ENCODE measurements around the gene AP5B1.

Gene AP5B1

GRCh38 chr11:65782816-65783228 is 2.0 kb upstream of the AP5B1 start:
- intact Hi-C loops (cut with micrococcal nuclease) = loop anchor here (5.0 kb wide), 1 partner anchor 71 kb away; the partner anchor contains the start of gene KAT5
- H3K4me3 Mint-ChIP-seq = no peak overlapping the region
- peaks cover 39% of the 10 kb centered on the region for H3K4me1 Mint-ChIP-seq (ENCODE audit: low read depth)
- H3K36me3 Mint-ChIP-seq (ENCODE audit: low read depth) = peaks cover 26% of the 10 kb centered on the region
- peaks cover 60% of the 10 kb centered on the region for H3K27me3 Mint-ChIP-seq
- H3K9me3 Mint-ChIP-seq = no peaks in the 10 kb centered on the region
- no peak overlapping the region for H3K27ac Mint-ChIP-seq

GRCh38 chr11:65781962-65782815 is 1.4 kb upstream of the AP5B1 start:
- peaks cover 55% of the 10 kb centered on the region for H3K27me3 Mint-ChIP-seq

GRCh38 chr11:65781152-65781961 is 581 bp upstream of the AP5B1 start:
- Mint-ChIP-seq H3K27me3 (peaks cover 48% of the 10 kb centered on the region), H3K9me3 (no peaks in the 10 kb centered on the region), H3K36me3 (ENCODE audit: low read depth) (peaks cover 41% of the 10 kb centered on the region), H3K27ac (peak overlapping the region; percentile 96), H3K4me1 (ENCODE audit: low read depth) (peaks cover 45% of the 10 kb centered on the region), H3K4me3 (peak overlapping the region; percentile 61)
- intact Hi-C loops (cut with micrococcal nuclease) = loop anchor here (5.0 kb wide), 1 partner anchor 69 kb away; the partner anchor contains the start of gene KAT5

More at GRCh38 chr11:65781962-65782815, 1.4 kb upstream of the AP5B1 start:
- Mint-ChIP-seq H3K4me1 (ENCODE audit: low read depth) (peaks cover 42% of the 10 kb centered on the region), H3K27ac (peak overlapping the region; percentile 27), H3K36me3 (ENCODE audit: low read depth) (peaks cover 32% of the 10 kb centered on the region), H3K9me3 (no peaks in the 10 kb centered on the region), H3K4me3 (no peak overlapping the region)
- intact Hi-C loops (cut with micrococcal nuclease) = loop anchor here (5.0 kb wide), 1 partner anchor 70 kb away; the partner anchor contains the start of gene KAT5

GRCh38 chr11:65779919-65780769 is 632 bp downstream of the AP5B1 start:
- Mint-ChIP-seq H3K27ac (peak overlapping the region; percentile 96), H3K36me3 (ENCODE audit: low read depth) (peaks cover 47% of the 10 kb centered on the region), H3K4me1 (ENCODE audit: low read depth) (peaks cover 50% of the 10 kb centered on the region), H3K9me3 (no peaks in the 10 kb centered on the region), H3K27me3 (peaks cover 36% of the 10 kb centered on the region), H3K4me3 (peak overlapping the region; percentile 98)
- intact Hi-C loops (cut with micrococcal nuclease) = loop anchor here (1.0 to 5.0 kb wide), 2 partner anchors 38 to 68 kb away; partner anchors contain the start of gene KAT5

- Mint-ChIP-seq H3K9me3 (no peaks in the 10 kb centered on the region), H3K36me3 (ENCODE audit: low read depth) (peaks cover 52% of the 10 kb centered on the region), H3K4me1 (ENCODE audit: low read depth) (peaks cover 56% of the 10 kb centered on the region), H3K27ac (peak overlapping the region; percentile 96), H3K27me3 (peaks cover 31% of the 10 kb centered on the region), H3K4me3 (peak overlapping the region; percentile 98)
- intact Hi-C loops (cut with micrococcal nuclease) = no loop called here
Observed at GRCh38 chr11:65779669-65779918, 1.2 kb downstream of the AP5B1 start.

GRCh38 chr11:65778901-65779668 is 1.7 kb downstream of the AP5B1 start:
- intact Hi-C loops (cut with micrococcal nuclease) = no loop called here
- peaks cover 61% of the 10 kb centered on the region for H3K4me1 Mint-ChIP-seq (ENCODE audit: low read depth)
- peak overlapping the region; percentile 98 for H3K4me3 Mint-ChIP-seq
- H3K9me3 Mint-ChIP-seq = no peaks in the 10 kb centered on the region
- peaks cover 26% of the 10 kb centered on the region for H3K27me3 Mint-ChIP-seq
- peaks cover 55% of the 10 kb centered on the region for H3K36me3 Mint-ChIP-seq (ENCODE audit: low read depth)
- H3K27ac Mint-ChIP-seq = peak overlapping the region; percentile 96

- H3K4me1 Mint-ChIP-seq (ENCODE audit: low read depth) = peaks cover 65% of the 10 kb centered on the region
- no peaks in the 10 kb centered on the region for H3K9me3 Mint-ChIP-seq
- peaks cover 55% of the 10 kb centered on the region for H3K36me3 Mint-ChIP-seq (ENCODE audit: low read depth)
- H3K27ac Mint-ChIP-seq = peak overlapping the region; percentile 96
- peaks cover 21% of the 10 kb centered on the region for H3K27me3 Mint-ChIP-seq
- H3K4me3 Mint-ChIP-seq = peak overlapping the region; percentile 98
- intact Hi-C loops (cut with micrococcal nuclease) = no loop called here
Observed at GRCh38 chr11:65778431-65778900, 2.3 kb downstream of the AP5B1 start.

- Mint-ChIP-seq H3K27me3 (peaks cover 15% of the 10 kb centered on the region), H3K9me3 (no peaks in the 10 kb centered on the region), H3K4me1 (ENCODE audit: low read depth) (peaks cover 65% of the 10 kb centered on the region), H3K36me3 (ENCODE audit: low read depth) (peaks cover 55% of the 10 kb centered on the region), H3K27ac (peak overlapping the region; percentile 48), H3K4me3 (peak overlapping the region; percentile 5)
- intact Hi-C loops (cut with micrococcal nuclease) = no loop called here
Observed at GRCh38 chr11:65777821-65778361, 2.9 kb downstream of the AP5B1 start.

- H3K9me3 Mint-ChIP-seq = no peaks in the 10 kb centered on the region
- peak overlapping the region; percentile 88 for H3K27ac Mint-ChIP-seq
- H3K4me3 Mint-ChIP-seq = no peak overlapping the region
- intact Hi-C loops (cut with micrococcal nuclease) = no loop called here
- peaks cover 9% of the 10 kb centered on the region for H3K27me3 Mint-ChIP-seq
- H3K36me3 Mint-ChIP-seq (ENCODE audit: low read depth) = peaks cover 55% of the 10 kb centered on the region
- peaks cover 65% of the 10 kb centered on the region for H3K4me1 Mint-ChIP-seq (ENCODE audit: low read depth)
Observed at GRCh38 chr11:65777241-65777640, 3.5 kb downstream of the AP5B1 start.

GRCh38 chr11:65776710-65777141 is 4.0 kb downstream of the AP5B1 start:
- H3K4me1 Mint-ChIP-seq (ENCODE audit: low read depth) = peaks cover 65% of the 10 kb centered on the region
- intact Hi-C loops (cut with micrococcal nuclease) = no loop called here
- H3K9me3 Mint-ChIP-seq = no peaks in the 10 kb centered on the region

GRCh38 chr11:65776196-65776595 is 4.6 kb downstream of the AP5B1 start:
- H3K4me3 Mint-ChIP-seq = peak overlapping the region; percentile 51
- intact Hi-C loops (cut with micrococcal nuclease) = no loop called here
- H3K27me3 Mint-ChIP-seq = peaks cover 2% of the 10 kb centered on the region
- peak overlapping the region; percentile 88 for H3K27ac Mint-ChIP-seq
- peaks cover 55% of the 10 kb centered on the region for H3K36me3 Mint-ChIP-seq (ENCODE audit: low read depth)
- peaks cover 69% of the 10 kb centered on the region for H3K4me1 Mint-ChIP-seq (ENCODE audit: low read depth)
- H3K9me3 Mint-ChIP-seq = no peaks in the 10 kb centered on the region

More at GRCh38 chr11:65776710-65777141, 4.0 kb downstream of the AP5B1 start:
- peaks cover 5% of the 10 kb centered on the region for H3K27me3 Mint-ChIP-seq
- H3K27ac Mint-ChIP-seq = peak overlapping the region; percentile 88
- H3K4me3 Mint-ChIP-seq = peak overlapping the region; percentile 45
- H3K36me3 Mint-ChIP-seq (ENCODE audit: low read depth) = peaks cover 55% of the 10 kb centered on the region

- H3K36me3 Mint-ChIP-seq (ENCODE audit: low read depth) = peaks cover 47% of the 10 kb centered on the region
- intact Hi-C loops (cut with micrococcal nuclease) = no loop called here
Observed at GRCh38 chr11:65774525-65775306, 6.1 kb downstream of the AP5B1 start.

More at GRCh38 chr11:65774525-65775306, 6.1 kb downstream of the AP5B1 start:
- no peak overlapping the region for H3K4me3 Mint-ChIP-seq
- peak overlapping the region; percentile 88 for H3K27ac Mint-ChIP-seq
- H3K9me3 Mint-ChIP-seq = no peaks in the 10 kb centered on the region
- H3K4me1 Mint-ChIP-seq (ENCODE audit: low read depth) = peaks cover 77% of the 10 kb centered on the region
- no peaks in the 10 kb centered on the region for H3K27me3 Mint-ChIP-seq
